ENCODE data around the gene NXPH1.
"Not testable (repeated sequence)": the region's sequence is repeated elsewhere in the genome, so short reads cannot be mapped to it uniquely, and the experiment has no call there.

NXPH1 gene

GRCh38 chr7:8612584-8612983 lies 179.2 kb downstream of the NXPH1 start:
- peak; percentile 16 for DNase-seq

- DNase-seq = no peak
These were observed 179.8 kb downstream of the NXPH1 start for GRCh38 chr7:8613191-8613590.

- no peak for DNase-seq
These were observed 181.6 kb downstream of the NXPH1 start for GRCh38 chr7:8615019-8615418.

GRCh38 chr7:8618441-8619070 lies 185.1 kb downstream of the NXPH1 start:
- no peak for DNase-seq

- no peak for DNase-seq
These were observed 186.8 kb downstream of the NXPH1 start for GRCh38 chr7:8620169-8620568.

- no peak for DNase-seq
These were observed 192.2 kb downstream of the NXPH1 start for GRCh38 chr7:8625612-8626011.

- DNase-seq = peak; percentile 62
These were observed 193.9 kb downstream of the NXPH1 start for GRCh38 chr7:8627325-8627724.

- no peak for DNase-seq
These were observed 195.2 kb downstream of the NXPH1 start for GRCh38 chr7:8628656-8629055.

GRCh38 chr7:8629504-8629903 lies 196.1 kb downstream of the NXPH1 start:
- no peak for DNase-seq

- peak; percentile 90 for DNase-seq
These were observed 203.9 kb downstream of the NXPH1 start for GRCh38 chr7:8637322-8637721.

GRCh38 chr7:8638076-8638475 lies 204.7 kb downstream of the NXPH1 start:
- peak; percentile 99 for DNase-seq

GRCh38 chr7:8639668-8640067 lies 206.3 kb downstream of the NXPH1 start:
- DNase-seq = peak; percentile 57

GRCh38 chr7:8640671-8641070 lies 207.3 kb downstream of the NXPH1 start:
- no peak for DNase-seq

GRCh38 chr7:8668627-8669500 lies 235.5 kb downstream of the NXPH1 start:
- no peak for DNase-seq

- no peak for DNase-seq
These were observed 236.1 kb downstream of the NXPH1 start for GRCh38 chr7:8669501-8669851.

GRCh38 chr7:8684426-8684825 lies 251.0 kb downstream of the NXPH1 start:
- no peak for DNase-seq

- no peak for DNase-seq
These were observed 266.6 kb downstream of the NXPH1 start for GRCh38 chr7:8699875-8700624.

- DNase-seq = no peak
These were observed 269.4 kb downstream of the NXPH1 start for GRCh38 chr7:8702807-8703206.

- no peak for DNase-seq
These were observed 276.7 kb downstream of the NXPH1 start for GRCh38 chr7:8710124-8710523.

GRCh38 chr7:8714791-8715190 lies 281.4 kb downstream of the NXPH1 start:
- DNase-seq = peak; percentile 21

- peak; percentile 82 for DNase-seq
These were observed 285.7 kb downstream of the NXPH1 start for GRCh38 chr7:8719102-8719501.

GRCh38 chr7:8724080-8724718 lies 290.8 kb downstream of the NXPH1 start:
- peak; percentile 90 for DNase-seq

- not testable (repeated sequence) for DNase-seq
These were observed 298.3 kb downstream of the NXPH1 start for GRCh38 chr7:8731756-8732155.

All from DMS53 (cell line).